ENCODE data around the gene SF3A2. TPM values are rescaled to one million over a fixed set of nuclear protein-coding genes. Genes with fewer than 3 reads are reported as not detected.
A peak's percentile ranks its signal among the peaks of the same experiment; 100 is the strongest.

Gene SF3A2
- total RNA-seq, 1 experiment from 2014 or later = 23.7 TPM

DNA sequence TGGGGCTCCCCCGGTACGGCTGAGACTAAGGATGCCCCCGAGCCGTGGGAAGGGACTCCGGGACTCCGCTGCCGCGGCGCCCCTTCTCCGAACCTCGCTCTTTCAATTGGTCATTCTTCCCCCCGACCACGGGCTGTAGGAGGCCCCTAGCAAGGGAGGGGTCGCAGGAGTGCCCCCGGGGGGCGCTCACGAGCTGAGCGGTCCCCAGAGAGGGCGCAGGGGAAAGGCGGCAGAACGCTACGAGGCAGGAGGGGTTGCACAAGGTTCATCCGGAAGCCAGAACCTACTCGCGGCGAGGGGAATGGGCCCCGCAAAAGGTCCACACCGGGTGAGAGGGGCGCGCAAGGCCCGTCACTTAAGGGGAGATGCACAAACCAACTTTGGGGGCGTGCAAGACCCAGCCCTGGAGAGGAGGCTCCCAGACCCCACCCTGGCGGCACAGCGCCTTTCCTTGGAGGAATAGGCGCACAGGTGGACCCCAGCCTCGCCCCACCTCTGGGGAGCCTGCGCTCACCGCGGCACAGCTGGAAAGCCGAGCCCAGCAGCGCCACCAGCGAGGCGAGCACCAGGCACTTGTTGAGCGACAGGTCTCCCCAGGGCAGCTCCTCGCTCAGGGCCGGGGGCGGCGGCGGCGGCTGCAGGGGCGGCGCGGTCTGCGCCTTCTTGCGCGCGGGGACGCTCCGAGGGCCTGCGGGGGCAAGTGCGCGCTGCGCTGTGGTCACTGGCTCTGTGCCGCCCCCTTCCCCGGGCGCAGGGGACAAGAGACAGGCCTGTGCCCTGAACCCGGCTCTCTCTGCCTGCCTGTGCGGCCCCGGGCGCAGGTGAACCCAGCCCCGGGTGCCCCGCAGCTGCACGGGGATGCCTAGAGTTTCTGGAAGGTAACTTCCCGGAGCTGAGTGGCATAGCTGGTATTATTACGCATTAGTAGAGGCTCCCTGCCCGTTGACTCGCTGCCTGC, 16.8 kb downstream of the SF3A2 start:
- Histone ChIP-seq H3K9me3 (no peaks in the 10 kb centered on the region), H3K27me3 (no peaks in the 10 kb centered on the region), H3K4me3 (no peak overlapping the region), H3K36me3 (no peaks in the 10 kb centered on the region)
- DNase-seq = no peak

DNA sequence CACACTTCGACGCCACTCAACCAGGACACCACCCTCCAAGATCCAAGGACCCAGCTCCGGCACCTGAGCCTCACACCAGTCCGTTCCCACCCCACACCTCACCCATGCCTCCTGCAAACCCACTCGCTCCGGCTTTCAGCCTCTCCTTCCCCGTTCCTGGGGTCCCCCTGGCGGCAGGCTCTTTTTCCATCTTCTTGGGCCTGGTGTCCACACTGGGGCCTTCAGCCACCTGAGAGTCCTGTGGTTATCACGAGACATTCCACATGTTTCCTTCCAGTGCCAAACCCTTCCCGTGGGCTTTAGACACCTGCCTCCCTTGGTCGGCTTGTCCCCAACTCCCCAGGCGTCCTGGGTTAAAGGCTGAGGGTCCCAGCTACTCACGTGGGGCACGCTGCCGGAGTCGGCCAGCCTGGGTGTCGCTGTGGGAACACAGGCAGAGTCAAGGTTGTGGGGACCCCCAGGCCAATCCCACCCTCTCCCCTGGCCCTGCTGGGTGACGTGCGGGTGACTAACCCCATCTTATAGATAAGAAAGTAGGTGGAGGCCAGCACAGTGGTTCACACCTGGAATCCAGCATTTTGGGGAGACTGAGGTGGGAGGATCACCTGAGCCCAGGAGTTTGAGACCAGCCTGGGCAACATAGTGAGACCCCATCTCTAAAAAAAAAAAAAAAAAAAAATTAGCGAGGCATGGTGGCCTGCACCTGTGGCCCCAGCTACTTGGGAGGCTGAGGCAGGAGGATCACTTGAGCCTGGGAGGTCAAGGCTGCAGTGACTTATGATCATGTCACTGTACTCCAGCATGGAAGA, 17.6 kb downstream of the SF3A2 start:
- DNase-seq = no peak
- Histone ChIP-seq H3K9me3 (no peaks in the 10 kb centered on the region), H3K36me3 (no peaks in the 10 kb centered on the region)

DNA sequence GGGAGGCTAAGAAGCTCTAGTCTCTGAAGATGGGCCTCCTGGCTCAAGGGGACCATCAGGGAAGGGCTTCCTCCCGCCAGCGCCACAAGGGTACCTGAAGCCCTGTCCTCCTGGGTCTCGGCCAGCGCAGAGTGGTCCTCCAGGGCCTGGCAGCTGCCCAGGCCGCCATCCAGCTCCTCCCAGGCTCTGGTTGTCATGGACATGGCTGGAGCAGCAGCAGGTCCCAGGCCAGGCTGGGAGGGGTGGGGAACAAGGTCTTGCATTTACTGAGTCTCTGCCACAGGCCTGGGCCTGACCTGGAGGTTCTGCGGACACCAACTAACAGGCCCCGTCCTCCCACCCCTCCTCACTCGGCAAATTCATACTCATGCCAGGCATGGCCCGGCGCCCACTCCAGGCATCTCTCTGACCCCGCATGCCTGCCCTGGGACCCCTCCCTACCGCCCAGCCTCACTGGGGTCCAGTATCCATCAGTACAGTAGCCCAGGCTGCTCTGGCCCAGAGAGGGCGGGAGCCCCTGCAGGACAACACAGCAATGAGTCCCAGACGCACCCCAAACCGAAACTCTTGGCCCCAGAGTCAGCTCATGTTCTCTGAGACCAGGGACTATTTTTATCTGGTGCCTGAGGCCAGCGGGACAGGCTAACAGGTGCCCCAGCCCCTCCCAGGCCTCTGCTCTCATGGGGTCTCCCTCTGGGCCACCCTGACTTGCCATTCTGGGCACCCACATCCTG, 18.7 kb downstream of the SF3A2 start:
- Histone ChIP-seq H3K4me3 (no peak overlapping the region), H3K36me3 (no peaks in the 10 kb centered on the region), H3K9me3 (no peaks in the 10 kb centered on the region), H3K27me3 (no peaks in the 10 kb centered on the region)
- DNase-seq = no peak

More for the DNA sequence above, 17.6 kb downstream of the SF3A2 start:
- no peak overlapping the region for H3K4me3 ChIP-seq
- no peaks in the 10 kb centered on the region for H3K27me3 ChIP-seq

DNA sequence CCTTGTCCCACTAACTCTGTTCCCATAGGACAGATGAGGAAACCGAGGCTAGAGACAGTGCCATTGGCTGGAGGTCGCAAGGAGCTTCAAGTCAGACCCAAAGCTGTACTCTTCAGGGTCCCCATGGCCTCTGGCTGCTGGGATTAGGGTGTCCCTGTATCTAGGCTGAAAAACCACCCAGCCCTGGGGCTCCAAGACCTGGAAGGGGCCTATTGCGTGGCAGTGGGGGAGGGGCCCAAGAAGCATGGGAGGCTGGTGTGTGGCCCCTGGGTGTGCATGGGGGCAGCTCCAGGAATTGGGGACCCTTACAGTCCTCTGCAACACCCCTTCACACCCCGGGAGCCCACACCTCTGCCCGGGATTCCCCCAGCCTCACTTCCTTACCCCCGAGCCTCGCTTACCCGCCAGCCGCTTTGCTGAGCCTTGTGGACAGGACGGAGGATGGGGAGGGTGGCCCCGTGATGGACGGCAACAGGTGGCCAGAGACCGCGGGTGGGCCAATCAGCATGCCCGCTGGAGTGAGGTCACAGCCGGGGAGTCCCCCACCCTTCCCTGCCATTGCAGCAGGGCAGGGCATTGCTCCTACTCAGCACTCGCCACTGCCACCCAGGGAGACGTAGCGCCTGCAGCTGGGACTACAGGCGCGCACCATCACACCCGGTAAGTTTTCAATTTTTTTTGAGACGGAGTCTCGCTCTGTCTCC, 19.5 kb downstream of the SF3A2 start, which contains the start of gene JSRP1:
JSRP1 (minus strand) TSS at position 436 of the 704 bp plus-strand sequence. CDS start 1,103 bp downstream, outside the sequence.
- DNase-seq = no peak
- Histone ChIP-seq H3K4me3 (no peak within 1 kb of the TSS), H3K36me3 (no peaks in the 10 kb centered on the region), H3K27me3 (no peaks in the 10 kb centered on the region), H3K9me3 (no peaks in the 10 kb centered on the region)

DNA sequence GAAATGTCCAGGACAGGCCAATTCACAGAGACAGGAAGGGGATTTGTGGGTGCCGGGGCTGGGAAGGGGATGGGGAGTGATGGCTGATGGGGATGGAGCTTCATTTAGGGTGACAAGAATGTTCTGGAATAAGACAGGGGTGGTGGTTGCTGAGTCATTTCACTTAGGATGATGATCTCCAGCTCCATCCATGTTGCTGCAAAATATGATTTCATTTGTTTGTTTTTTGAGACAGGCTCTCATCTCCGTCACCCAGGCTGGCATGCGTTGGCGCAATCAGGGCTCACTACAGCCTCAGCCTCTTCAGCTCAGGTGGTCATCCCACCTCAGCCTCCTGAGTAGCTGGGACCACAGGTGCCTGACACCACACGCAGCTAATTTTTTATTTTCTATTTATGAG, 22.7 kb downstream of the SF3A2 start:
- Histone ChIP-seq H3K4me3 (no peak overlapping the region), H3K36me3 (no peaks in the 10 kb centered on the region), H3K27me3 (no peaks in the 10 kb centered on the region), H3K9me3 (no peaks in the 10 kb centered on the region)
- no peak for DNase-seq

DNA sequence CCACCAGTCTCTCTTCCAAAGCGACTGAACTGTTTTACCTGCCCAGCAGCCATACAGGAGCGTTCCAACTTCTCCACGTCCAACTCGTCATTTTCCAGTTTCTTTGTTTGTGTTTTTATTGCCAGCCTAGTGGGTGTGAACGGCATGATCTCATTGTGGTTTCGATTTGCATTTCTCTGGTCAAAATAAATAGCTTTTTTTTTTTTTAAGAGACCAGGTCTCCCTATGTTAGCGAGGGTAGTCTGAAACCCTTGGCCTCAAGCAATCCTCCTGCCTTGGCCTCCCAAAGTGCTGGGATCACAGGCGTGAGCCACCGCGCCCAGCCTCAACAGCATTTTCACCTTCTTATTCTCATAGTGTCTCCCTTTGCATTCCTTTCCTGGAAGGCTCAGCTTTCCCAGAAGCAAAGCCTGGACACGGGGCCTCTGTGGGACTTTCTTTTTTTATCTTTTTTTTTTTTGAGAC, 23.7 kb downstream of the SF3A2 start:
- H3K9me3 ChIP-seq = no peaks in the 10 kb centered on the region
- H3K4me3 ChIP-seq = no peak overlapping the region
- H3K27me3 ChIP-seq = no peaks in the 10 kb centered on the region
- no peak for DNase-seq
- no peaks in the 10 kb centered on the region for H3K36me3 ChIP-seq

DNA sequence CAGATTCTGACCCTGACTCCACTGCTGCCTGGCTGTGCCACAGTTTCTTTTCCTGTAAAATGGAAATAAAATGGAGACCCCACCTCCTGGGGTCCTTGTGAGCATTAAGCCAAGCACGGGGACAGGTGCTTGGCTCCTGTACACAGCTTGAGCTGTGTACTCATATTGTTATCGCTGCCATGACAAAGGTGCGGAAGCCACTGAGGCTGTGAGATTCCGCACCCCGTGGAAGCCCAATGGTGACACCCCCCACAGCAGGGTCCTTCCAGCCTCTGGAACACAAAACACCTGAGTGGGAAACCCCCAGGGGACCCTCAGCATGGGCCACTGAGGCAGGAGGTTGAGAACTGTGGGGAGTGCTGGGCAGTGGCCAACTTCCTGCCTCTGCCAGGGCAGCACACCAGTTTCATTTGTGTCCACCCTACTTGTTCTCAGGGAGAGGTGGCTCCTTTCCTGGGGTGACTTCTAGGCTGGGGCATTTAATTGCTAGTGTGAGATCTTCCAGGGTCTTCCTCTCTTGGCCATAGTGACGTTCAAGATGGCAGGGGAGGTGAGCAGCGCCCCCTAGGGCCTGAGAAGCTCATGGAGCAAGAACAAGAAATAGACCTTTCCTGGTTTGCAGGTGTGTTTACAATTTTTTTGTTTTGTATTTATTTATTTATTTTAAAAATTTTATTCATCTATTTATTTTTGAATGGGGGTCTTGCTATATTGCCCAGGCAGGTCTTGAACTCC, 25.0 kb downstream of the SF3A2 start:
- H3K27me3 ChIP-seq = no peaks in the 10 kb centered on the region
- no peak for DNase-seq
- no peaks in the 10 kb centered on the region for H3K9me3 ChIP-seq
- H3K36me3 ChIP-seq = no peaks in the 10 kb centered on the region
- H3K4me3 ChIP-seq = no peak overlapping the region

DNA sequence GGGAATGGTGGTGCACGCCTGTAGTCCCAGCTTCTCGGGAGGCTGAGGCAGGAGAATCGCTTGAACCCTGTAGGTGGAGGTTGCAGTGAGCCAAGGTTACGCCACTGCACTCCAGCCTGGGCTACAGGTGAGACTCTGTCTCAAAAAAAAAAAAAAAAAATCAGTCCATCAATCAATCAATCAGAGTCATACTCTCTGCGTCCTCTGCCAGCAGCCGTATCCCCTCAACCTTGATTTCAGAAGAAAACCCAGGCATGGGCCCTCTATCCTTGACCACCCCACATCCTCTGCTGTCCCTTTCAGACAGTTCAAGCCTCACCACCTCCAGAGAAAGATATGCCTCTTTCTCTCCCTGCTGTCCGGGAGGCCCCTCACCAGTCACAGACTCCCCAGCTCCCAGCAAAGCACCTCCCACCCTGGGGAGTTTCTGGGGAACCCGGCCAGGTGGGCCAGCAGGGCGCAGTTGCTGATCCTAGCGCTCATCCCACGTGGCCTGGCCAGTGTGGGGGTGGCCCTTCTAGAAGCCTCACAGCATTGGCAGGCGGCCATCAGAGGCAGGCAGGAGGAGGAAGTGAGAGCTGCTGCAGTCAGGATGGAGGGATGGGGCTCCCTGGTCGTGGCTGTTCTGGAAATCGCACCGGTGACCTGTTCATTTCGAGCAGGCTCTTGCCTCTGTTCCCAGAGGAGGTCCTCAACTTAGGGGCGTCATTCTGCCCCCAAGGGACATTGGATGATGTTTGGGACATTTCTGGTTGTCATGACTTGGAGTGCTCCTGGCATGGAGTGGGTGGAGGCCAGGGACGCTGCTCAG, 29.8 kb downstream of the SF3A2 start:
- DNase-seq = peak; percentile 61
- Histone ChIP-seq H3K9me3 (no peaks in the 10 kb centered on the region), H3K27me3 (no peaks in the 10 kb centered on the region), H3K4me3 (no peak overlapping the region), H3K36me3 (peaks cover 11% of the 10 kb centered on the region)

DNA sequence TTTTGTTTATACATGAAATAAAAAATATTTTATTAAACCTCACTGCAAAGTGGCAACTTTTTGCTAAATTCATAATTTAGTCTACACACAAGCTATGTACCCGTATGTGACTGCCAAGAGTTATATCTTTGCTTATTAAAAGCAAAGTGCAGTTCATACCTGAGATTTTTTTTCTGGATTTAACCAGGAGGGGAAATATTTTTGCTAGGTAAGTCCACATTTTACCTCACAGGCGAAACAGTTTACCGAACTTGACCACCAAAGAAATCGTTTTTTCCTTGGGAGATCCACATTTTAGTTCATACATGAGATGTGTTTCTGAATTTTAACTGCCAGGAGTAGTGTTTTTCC, 31.8 kb downstream of the SF3A2 start:
- no peaks in the 10 kb centered on the region for H3K9me3 ChIP-seq
- no peaks in the 10 kb centered on the region for H3K27me3 ChIP-seq
- H3K36me3 ChIP-seq = peaks cover 27% of the 10 kb centered on the region
- DNase-seq = no peak
- H3K4me3 ChIP-seq = peak overlapping the region; percentile 77

DNA sequence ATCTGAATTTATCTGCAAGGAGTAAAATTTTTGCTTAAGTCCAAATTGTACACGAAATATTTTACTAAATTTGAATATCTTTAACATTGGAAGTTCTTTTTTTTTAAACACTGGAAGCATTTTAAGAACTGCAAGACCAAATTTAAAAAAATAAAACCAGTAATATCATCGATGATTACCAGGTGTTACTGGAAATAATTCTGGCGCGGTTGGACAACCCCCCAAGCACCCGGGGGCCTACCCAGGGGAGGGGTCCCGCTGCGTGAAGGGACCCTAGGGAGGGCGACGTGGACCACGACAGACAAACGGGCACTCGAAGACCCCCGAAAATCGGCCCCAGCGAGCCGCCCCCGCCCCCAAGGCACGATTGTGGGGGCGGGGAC, 32.2 kb downstream of the SF3A2 start:
- H3K4me3 ChIP-seq = peak overlapping the region; percentile 77
- H3K27me3 ChIP-seq = no peaks in the 10 kb centered on the region

DNA sequence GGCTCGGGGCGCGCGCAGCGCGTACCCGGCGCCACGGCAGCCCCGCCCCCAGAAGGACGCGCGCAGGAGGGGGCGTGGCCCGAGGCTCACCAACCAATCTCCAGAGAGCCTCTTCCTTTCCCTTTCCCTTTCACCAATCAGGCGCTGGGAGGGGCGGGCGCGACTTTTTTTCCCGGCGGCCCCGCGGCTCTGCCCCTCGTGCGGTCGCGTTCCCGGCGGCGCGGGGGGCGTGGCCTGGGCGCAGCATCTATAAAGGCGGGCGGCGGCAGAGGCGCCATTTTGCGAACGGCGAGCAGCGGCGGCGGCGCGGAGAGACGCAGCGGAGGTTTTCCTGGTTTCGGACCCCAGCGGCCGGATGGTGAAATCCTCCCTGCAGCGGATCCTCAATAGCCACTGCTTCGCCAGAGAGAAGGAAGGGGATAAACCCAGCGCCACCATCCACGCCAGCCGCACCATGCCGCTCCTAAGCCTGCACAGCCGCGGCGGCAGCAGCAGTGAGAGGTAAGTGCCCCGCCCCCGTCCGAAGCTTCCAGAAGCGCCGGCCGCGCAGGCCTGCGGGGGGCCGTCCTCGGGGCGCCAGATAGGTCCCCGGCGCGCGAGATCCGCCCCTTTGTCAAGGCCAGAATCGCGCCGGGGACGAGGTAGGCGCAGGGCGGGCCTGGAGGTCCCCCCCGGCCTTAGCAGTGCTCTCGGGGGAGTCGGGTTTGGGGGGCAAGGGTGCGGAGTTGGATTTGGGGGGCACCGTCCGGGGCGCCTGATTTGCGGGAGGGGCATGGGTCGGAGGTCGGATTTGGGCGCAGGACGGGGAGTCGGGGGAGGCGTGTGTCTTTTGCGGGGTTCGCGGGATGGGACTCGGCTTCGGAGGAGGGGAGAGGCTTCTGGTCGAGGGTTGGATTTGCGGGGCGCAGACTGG, 32.9 kb downstream of the SF3A2 start:
- DNase-seq = peak; percentile 93
- Histone ChIP-seq H3K36me3 (peaks cover 36% of the 10 kb centered on the region), H3K9me3 (no peaks in the 10 kb centered on the region), H3K27me3 (no peaks in the 10 kb centered on the region), H3K4me3 (peak overlapping the region; percentile 77)

More for the DNA sequence above, 32.2 kb downstream of the SF3A2 start:
- Histone ChIP-seq H3K36me3 (peaks cover 31% of the 10 kb centered on the region), H3K9me3 (no peaks in the 10 kb centered on the region)
- DNase-seq = no peak

DNA sequence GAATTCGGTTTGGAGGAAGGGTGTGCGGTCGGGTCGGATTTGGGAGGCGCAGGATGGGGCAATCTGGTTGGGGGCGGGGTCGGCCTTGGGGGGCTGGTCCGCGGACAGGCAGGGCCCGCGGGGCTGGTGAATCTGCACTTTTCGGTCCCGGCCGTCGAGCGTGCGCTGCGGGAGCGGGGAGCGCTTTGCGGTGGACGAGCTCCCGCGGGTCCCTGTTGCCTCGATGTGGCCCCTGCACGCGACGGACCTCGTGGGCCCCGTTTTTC, 33.5 kb downstream of the SF3A2 start:
- peak overlapping the region; percentile 77 for H3K4me3 ChIP-seq
- no peaks in the 10 kb centered on the region for H3K9me3 ChIP-seq
- peaks cover 36% of the 10 kb centered on the region for H3K36me3 ChIP-seq
- H3K27me3 ChIP-seq = no peaks in the 10 kb centered on the region
- DNase-seq = no peak

DNA sequence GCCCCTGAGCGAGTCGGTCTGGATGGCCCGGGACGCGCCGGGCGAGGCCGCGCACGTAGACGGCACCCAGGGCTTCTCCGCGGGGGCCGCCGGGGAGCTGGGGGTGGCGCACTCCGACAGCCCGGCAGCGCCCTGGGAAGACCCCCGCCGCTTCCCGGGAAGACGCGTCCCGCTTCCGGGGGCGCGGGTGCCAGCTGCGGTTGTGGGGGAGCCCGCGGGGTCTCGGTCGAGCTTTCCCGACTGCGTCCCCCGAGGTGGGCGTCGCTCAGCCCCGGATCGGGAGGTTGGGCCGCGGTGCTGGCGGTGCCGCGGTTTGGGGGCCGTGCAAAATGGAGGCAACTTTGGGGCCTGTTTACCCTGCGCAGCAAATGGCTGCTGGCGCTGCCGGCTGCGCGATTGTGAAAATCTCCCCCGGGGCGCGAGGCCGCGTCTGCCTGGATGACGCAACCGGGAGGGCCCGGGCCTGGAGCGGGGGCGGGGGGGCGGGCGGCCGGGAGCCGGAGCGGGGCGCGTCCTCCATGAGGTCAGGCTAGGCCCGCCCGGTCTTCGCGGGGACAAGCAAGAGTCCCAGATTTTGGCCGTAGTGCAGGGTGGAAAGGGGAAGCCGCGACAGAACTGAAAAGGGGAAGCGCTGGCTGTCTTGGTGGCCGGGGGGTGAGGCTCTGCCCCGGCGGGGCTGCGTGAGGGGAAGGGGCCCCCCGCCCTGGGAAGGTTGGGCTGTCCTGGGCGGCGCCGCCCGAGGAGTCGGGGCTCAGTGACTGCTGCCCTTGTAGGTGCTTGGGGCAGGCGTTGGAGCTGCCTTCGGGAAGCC, 34.0 kb downstream of the SF3A2 start:
- Histone ChIP-seq H3K36me3 (peaks cover 36% of the 10 kb centered on the region), H3K27me3 (no peaks in the 10 kb centered on the region), H3K9me3 (no peaks in the 10 kb centered on the region), H3K4me3 (peak overlapping the region; percentile 77)
- peak; percentile 67 for DNase-seq

Data from MG63 (cell line).